Osteoblast (primary cell): ENCODE results near the gene OSTF1. TPM values are rescaled to one million over a fixed set of nuclear protein-coding genes. Genes with fewer than 3 reads are reported as not detected.

Experiments used
- DNase-seq: peaks from one replicate; pipeline ENCODE4 v3.0.0; 2011; ENCODE audit warnings: low spot score, mixed read lengths; ENCODE audit not compliant: insufficient read length; ENCODE audit errors: missing footprints
- H2AFZ ChIP-seq: 2 replicates; pipeline ENCODE4 v1.6.0; 2011; ENCODE audit warnings: mild to moderate bottlenecking, low read length
- H3K27ac ChIP-seq: 2 replicates; pipeline ENCODE4 v1.5.1; 2011; ENCODE audit warnings: mild to moderate bottlenecking, low read depth, low read length, moderate library complexity
- H3K27me3 ChIP-seq: 2 replicates; pipeline ENCODE4 v1.6.0; 2012; ENCODE audit warnings: mild to moderate bottlenecking, control low read depth, inconsistent platforms, low read length, moderate library complexity; ENCODE audit not compliant: insufficient read depth
- H3K36me3 ChIP-seq: 2 replicates; pipeline ENCODE4 v1.5.1; 2011; ENCODE audit warnings: mild to moderate bottlenecking, low read length, control low read depth, moderate library complexity; ENCODE audit not compliant: insufficient read depth
- H3K4me1 ChIP-seq: 2 replicates; pipeline ENCODE4 v1.5.1; 2011; ENCODE audit warnings: mild to moderate bottlenecking, low read length, control low read depth, moderate library complexity; ENCODE audit not compliant: insufficient read depth
- H3K4me2 ChIP-seq: 2 replicates; pipeline ENCODE4 v1.6.0; 2011; ENCODE audit warnings: mild to moderate bottlenecking, low read length; ENCODE audit not compliant: insufficient read depth
- H3K4me3 ChIP-seq: fragments of 200-600 bp; sonication (generic); 3 replicates; pipeline ENCODE4 v1.5.1; 2012; ENCODE audit warnings: mild to moderate bottlenecking, low read length, inconsistent platforms; ENCODE audit not compliant: insufficient read depth
- H3K79me2 ChIP-seq: 2 replicates; pipeline ENCODE4 v1.6.0; 2012; ENCODE audit warnings: mild to moderate bottlenecking, low read length, control low read depth, inconsistent platforms; ENCODE audit not compliant: insufficient read depth
- H3K9me3 ChIP-seq: 2 replicates; pipeline ENCODE4 v1.5.1; 2011; ENCODE audit warnings: low read depth, low read length, control low read depth
- H4K20me1 ChIP-seq: 2 replicates; pipeline ENCODE4 v1.6.0; 2012; ENCODE audit warnings: mild to moderate bottlenecking, low read length, control low read depth; ENCODE audit not compliant: insufficient read depth
- total RNA-seq: library from RNA; depleted of rRNA; stranded (reverse); fragments of >200 nt; gene quantifications from 2 replicates; pipeline ENCODE4 v1.2.3, GENCODE V29; 2012
- TF ChIP-seq, protein P1 (sequence below): IDR thresholded peaks from 2 replicates; pipeline ENCODE4 v1.5.1; 2011; ENCODE audit warnings: mild to moderate bottlenecking, low read depth, low read length, moderate library complexity; ENCODE audit errors: extremely low read depth

Gene OSTF1
- total RNA-seq, 1 donor, result 30.0 TPM

DNA sequence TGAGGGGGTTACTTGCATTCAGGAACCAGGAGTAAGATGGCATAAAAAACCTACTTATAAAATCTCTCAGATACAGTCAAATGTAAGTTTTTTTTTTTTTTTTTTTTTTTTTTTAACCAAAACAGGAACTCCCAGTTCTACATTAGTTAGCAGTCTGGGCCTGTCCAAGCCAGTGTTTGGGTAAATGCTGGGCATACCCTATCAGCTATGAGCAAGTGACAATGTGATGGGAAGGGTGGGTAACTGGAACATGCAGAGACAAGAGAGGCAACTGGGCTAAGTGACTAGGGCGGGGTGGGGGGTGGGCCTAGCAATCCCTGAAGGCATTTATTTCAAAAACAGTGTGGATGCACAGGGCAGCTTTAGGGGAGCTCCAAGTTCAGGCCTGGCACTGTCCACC, 2.7 kb upstream of the OSTF1 start:
- Histone ChIP-seq H3K79me2 (peaks cover 35% of the 10 kb centered on the region), H3K4me3 (no peak overlapping the region), H2AFZ (no peak overlapping the region)

DNA sequence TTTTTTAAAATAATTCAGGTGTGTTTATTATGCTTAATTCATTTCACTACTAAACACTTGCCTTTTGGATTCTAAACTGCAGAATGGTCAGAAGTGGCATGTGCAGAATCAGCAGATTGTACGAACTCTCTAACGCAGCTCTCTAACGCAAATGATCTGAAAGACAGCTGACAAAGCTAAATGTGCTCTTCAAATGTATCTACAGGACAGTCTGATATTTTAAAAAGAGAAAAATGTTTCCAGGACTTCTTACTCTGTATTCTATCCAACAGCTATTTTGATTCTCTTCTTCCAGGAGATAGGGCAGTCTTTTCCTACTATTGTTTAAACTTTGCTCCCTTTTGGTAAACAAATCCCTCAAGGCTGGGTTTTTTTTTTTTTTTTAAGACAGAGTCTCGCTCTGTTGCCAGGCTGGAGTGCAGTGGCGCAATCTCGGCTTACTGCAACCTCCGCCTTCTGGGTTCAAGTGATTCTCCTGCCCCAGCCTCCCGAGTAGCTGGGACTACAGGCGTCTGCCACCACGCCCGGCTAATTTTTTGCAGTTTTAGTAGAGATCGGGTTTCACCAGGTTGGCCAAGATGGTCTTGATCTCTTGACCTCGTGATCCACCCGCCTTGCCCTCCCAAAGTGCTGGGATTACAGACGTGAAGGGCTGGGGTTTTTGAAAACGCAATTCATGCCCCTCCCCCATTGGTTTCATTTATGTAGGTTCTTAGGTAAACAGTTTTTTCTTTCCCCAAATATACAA, 1.6 kb upstream of the OSTF1 start:
- H3K27ac ChIP-seq, result peak overlapping the region; percentile 85
- H3K4me3 ChIP-seq, result peak overlapping the region; percentile 95
- peaks cover 10% of the 10 kb centered on the region for H3K36me3 ChIP-seq
- H3K27me3 ChIP-seq, result no peaks in the 10 kb centered on the region
- H3K4me2 ChIP-seq, result peak overlapping the region; percentile 89
- H3K4me1 ChIP-seq, result peaks cover 18% of the 10 kb centered on the region
- peaks cover 46% of the 10 kb centered on the region for H3K79me2 ChIP-seq
- peak overlapping the region; percentile 93 for H2AFZ ChIP-seq
- TF ChIP-seq, protein P1, sequence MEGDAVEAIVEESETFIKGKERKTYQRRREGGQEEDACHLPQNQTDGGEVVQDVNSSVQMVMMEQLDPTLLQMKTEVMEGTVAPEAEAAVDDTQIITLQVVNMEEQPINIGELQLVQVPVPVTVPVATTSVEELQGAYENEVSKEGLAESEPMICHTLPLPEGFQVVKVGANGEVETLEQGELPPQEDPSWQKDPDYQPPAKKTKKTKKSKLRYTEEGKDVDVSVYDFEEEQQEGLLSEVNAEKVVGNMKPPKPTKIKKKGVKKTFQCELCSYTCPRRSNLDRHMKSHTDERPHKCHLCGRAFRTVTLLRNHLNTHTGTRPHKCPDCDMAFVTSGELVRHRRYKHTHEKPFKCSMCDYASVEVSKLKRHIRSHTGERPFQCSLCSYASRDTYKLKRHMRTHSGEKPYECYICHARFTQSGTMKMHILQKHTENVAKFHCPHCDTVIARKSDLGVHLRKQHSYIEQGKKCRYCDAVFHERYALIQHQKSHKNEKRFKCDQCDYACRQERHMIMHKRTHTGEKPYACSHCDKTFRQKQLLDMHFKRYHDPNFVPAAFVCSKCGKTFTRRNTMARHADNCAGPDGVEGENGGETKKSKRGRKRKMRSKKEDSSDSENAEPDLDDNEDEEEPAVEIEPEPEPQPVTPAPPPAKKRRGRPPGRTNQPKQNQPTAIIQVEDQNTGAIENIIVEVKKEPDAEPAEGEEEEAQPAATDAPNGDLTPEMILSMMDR, result no peak
- peaks cover 7% of the 10 kb centered on the region for H4K20me1 ChIP-seq
- no peaks in the 10 kb centered on the region for H3K9me3 ChIP-seq
- no peak for DNase-seq

More for the DNA sequence above, 2.7 kb upstream of the OSTF1 start:
- Histone ChIP-seq H3K27ac (no peak overlapping the region), H3K9me3 (no peaks in the 10 kb centered on the region), H3K27me3 (no peaks in the 10 kb centered on the region), H3K4me2 (peak overlapping the region; percentile 89), H3K4me1 (peaks cover 15% of the 10 kb centered on the region), H4K20me1 (peaks cover 7% of the 10 kb centered on the region), H3K36me3 (peaks cover 12% of the 10 kb centered on the region)
- TF ChIP-seq, protein P1, result no peak
- DNase-seq, result no peak

DNA sequence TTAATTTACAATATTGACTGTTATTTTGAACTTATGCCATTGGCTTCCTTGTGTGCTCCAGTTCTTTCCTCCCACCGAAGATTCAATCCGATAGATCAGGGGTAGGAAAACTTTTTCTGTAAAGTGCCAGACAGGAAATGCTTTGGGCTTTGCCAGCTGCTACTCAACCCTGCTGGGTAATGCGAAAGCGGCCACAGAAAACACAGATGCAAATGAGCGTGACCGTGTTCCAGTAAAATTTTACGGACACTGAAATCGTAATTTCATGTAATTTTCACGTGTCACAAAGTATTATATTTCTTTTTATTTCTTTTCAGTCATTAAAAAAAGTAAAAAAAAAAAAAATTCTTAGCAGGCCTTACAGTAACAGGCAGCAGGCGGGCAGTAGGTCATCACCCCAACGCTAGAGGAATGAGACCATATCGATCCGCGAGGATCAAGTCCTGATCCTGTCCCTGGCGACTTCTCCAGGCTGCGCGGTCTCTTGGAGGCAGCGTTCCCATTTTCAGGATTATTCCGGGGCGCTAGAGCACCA, 958 bp upstream of the OSTF1 start:
- Histone ChIP-seq H3K27ac (peak overlapping the region; percentile 85), H3K4me3 (peak overlapping the region; percentile 95), H3K9me3 (no peaks in the 10 kb centered on the region), H3K4me2 (peak overlapping the region; percentile 89), H2AFZ (peak overlapping the region; percentile 93), H3K36me3 (peaks cover 5% of the 10 kb centered on the region), H3K27me3 (no peaks in the 10 kb centered on the region), H3K4me1 (peaks cover 18% of the 10 kb centered on the region), H4K20me1 (peaks cover 13% of the 10 kb centered on the region), H3K79me2 (peaks cover 52% of the 10 kb centered on the region)
- TF ChIP-seq, protein P1, result no peak
- DNase-seq, result peak; percentile 65

DNA sequence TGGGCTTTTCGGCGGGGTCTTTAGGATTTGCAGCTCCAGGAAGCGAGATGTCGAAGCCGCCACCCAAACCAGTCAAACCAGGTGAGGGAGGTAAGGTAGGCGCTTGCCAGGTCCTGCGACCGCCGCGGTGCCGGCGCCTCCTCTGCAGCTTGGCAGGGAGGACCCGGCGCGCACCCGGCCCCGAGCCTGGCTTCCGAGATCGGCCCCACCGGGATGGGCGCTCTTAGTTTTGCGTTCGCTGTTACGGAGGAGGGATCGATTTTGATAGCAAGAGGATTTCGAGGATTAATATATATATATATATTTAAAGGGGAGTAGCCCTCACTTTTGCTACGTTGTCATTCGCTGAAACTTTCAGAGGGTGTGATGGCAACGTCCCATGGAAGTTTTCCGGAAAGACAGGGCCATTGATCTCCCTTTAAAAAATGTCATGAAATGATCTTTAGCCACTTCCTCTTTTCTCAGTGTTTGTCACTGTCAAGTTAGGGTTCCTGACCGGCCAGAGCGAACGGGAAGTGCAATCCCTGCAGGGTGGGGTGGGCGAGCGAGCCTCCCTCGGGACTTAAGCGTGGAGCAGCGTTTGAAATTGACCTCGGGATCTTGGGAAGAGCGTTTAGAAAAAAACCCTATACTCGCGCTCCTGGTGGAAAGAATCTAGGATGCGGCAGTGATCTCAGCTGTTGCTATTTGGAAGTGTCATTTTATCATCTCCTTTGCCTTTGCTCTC, 495 bp downstream of the OSTF1 start:
- peak overlapping the region; percentile 95 for H3K4me3 ChIP-seq
- no peaks in the 10 kb centered on the region for H3K36me3 ChIP-seq
- no peaks in the 10 kb centered on the region for H3K9me3 ChIP-seq
- peaks cover 18% of the 10 kb centered on the region for H3K4me1 ChIP-seq
- peak overlapping the region; percentile 94 for H3K4me2 ChIP-seq
- H3K27ac ChIP-seq, result peak overlapping the region; percentile 81
- no peaks in the 10 kb centered on the region for H3K27me3 ChIP-seq
- peak; percentile 78 for DNase-seq
- peak overlapping the region; percentile 97 for H2AFZ ChIP-seq
- H4K20me1 ChIP-seq, result peaks cover 15% of the 10 kb centered on the region
- peaks cover 66% of the 10 kb centered on the region for H3K79me2 ChIP-seq
- TF ChIP-seq, protein P1, result peak; percentile 57
